ENCODE data around the gene RAB6A. TPM values are rescaled to one million over a fixed set of nuclear protein-coding genes. Genes with fewer than 3 reads are reported as not detected.
A peak's percentile ranks its signal among the peaks of the same experiment; 100 is the strongest.
"Not testable (repeated sequence)": the region's sequence is repeated elsewhere in the genome, so short reads cannot be mapped to it uniquely, and the experiment has no call there.

The RAB6A gene
- total RNA-seq, 1 experiment from 2014 or later, result 121 TPM

- H3K4me3 ChIP-seq (replicated peaks in 1 of 2; ENCODE audit: low read depth in 1 of 2, low read length in 2 of 2); RAD21 ChIA-PET (ENCODE audit: low non-redundant PET in 1 of 2, low total read pairs in 2 of 2, uncharacterized antibody in 2 of 2, unreplicated experiment in 2 of 2); H3K9me2 ChIP-seq (ENCODE audit: insufficient read depth); H3K9ac ChIP-seq (ENCODE audit: low read length); H3K4me1 ChIP-seq (ENCODE audit: control insufficient read depth in 1 of 2, insufficient read depth in 2 of 2, low read length in 2 of 2); H3K9me3 ChIP-seq (ENCODE audit: control insufficient read depth in 1 of 2, insufficient read depth in 1 of 2, low read depth in 1 of 2, low read length in 2 of 2); intact Hi-C loops (cut with micrococcal nuclease); DNase-seq (ENCODE audit: low read depth, low spot score); H2AFZ ChIP-seq (ENCODE audit: low read depth, low read length, poor library complexity, severe bottlenecking); ATAC-seq; H3K27me3 ChIP-seq (ENCODE audit: insufficient read depth, low read length); BruUV-seq (replicated peaks); CTCF ChIA-PET; H4K20me1 ChIP-seq (ENCODE audit: insufficient read depth); H3K4me2 ChIP-seq (ENCODE audit: low read length); H3K79me2 ChIP-seq (ENCODE audit: insufficient read depth, low read length); H3K27ac ChIP-seq (ENCODE audit: low read depth, low read length); POLR2A ChIA-PET: not testable (repeated sequence)
- H3K36me3 ChIP-seq (ENCODE audit: control insufficient read depth in 1 of 2, insufficient read depth in 2 of 2, low read length in 2 of 2), result peaks cover 10 to 11% of the 10 kb centered on the region in 2 experiments; a peak in 3 of 4 replicates
- TF ChIP-seq CTCF (IDR thresholded peaks at IDR 0.05 in 2 of 3, conservative IDR thresholded peaks at IDR 0.05 in 1 of 3; ENCODE audit: borderline replicate concordance in 1 of 3, insufficient read depth in 1 of 3, low read depth in 2 of 3, low read length in 2 of 3), result 0 out of 6 replicates have a peak, but pooled peaks of 1 of the 3 experiments have one; percentile 14
Observed at GRCh38 chr11:73676552-73676951, 84.3 kb downstream of the RAB6A start.

- Histone ChIP-seq H3K9me3 (ENCODE audit: control insufficient read depth in 1 of 2, insufficient read depth in 1 of 2, low read depth in 1 of 2, low read length in 2 of 2) (no peaks in the 10 kb centered on the region), H4K20me1 (ENCODE audit: insufficient read depth) (no peaks in the 10 kb centered on the region), H3K4me3 (replicated peaks in 1 of 2; ENCODE audit: low read depth in 1 of 2, low read length in 2 of 2) (no peak overlapping the region), H3K36me3 (ENCODE audit: control insufficient read depth in 1 of 2, insufficient read depth in 2 of 2, low read length in 2 of 2) (0 out of 4 replicates have a peak, but pooled peaks cover 0 to 2% of the 10 kb centered on the region in 2 experiments), H3K4me1 (ENCODE audit: control insufficient read depth in 1 of 2, insufficient read depth in 2 of 2, low read length in 2 of 2) (no peaks in the 10 kb centered on the region), H2AFZ (ENCODE audit: low read depth, low read length, poor library complexity, severe bottlenecking) (no peak overlapping the region), H3K9me2 (ENCODE audit: insufficient read depth) (no peaks in the 10 kb centered on the region), H3K27ac (ENCODE audit: low read depth, low read length) (no peak overlapping the region), H3K79me2 (ENCODE audit: insufficient read depth, low read length) (no peaks in the 10 kb centered on the region), H3K9ac (ENCODE audit: low read length) (no peak overlapping the region), H3K4me2 (ENCODE audit: low read length) (no peak overlapping the region), H3K27me3 (ENCODE audit: insufficient read depth, low read length) (no peaks in the 10 kb centered on the region)
- ATAC-seq, result no peak
- intact Hi-C loops (cut with micrococcal nuclease), result no loop called here
- ChIA-PET CTCF (no interaction called here), POLR2A (no interaction called here), RAD21 (ENCODE audit: low non-redundant PET in 1 of 2, low total read pairs in 2 of 2, uncharacterized antibody in 2 of 2, unreplicated experiment in 2 of 2) (no interaction called here)
- no TSS peak for BruUV-seq (replicated peaks)
- TF ChIP-seq RAD21 (IDR thresholded peaks at IDR 0.05; ENCODE audit: low read depth) (no peak), JUND (IDR thresholded peaks at IDR 0.05) (no peak), SP1 (IDR thresholded peaks at IDR 0.05; ENCODE audit: low read depth) (no peak), EZH2phosphoT487 (IDR thresholded peaks at IDR 0.05; ENCODE audit: borderline replicate concordance) (no peak), MAX (IDR thresholded peaks at IDR 0.05) (no peak), YY1 (IDR thresholded peaks at IDR 0.05; ENCODE audit: extremely low read depth, insufficient replicate concordance, low read depth, low read length) (no peak), SIN3A (IDR thresholded peaks at IDR 0.05; ENCODE audit: low read depth) (no peak), CTCF (IDR thresholded peaks at IDR 0.05 in 2 of 3, conservative IDR thresholded peaks at IDR 0.05 in 1 of 3; ENCODE audit: borderline replicate concordance in 1 of 3, insufficient read depth in 1 of 3, low read depth in 2 of 3, low read length in 2 of 3) (no peak), EZH2 (IDR thresholded peaks at IDR 0.05) (no peak), CEBPB (IDR thresholded peaks at IDR 0.05; ENCODE audit: low read depth) (no peak)
- TF ChIP-seq, protein P1, sequence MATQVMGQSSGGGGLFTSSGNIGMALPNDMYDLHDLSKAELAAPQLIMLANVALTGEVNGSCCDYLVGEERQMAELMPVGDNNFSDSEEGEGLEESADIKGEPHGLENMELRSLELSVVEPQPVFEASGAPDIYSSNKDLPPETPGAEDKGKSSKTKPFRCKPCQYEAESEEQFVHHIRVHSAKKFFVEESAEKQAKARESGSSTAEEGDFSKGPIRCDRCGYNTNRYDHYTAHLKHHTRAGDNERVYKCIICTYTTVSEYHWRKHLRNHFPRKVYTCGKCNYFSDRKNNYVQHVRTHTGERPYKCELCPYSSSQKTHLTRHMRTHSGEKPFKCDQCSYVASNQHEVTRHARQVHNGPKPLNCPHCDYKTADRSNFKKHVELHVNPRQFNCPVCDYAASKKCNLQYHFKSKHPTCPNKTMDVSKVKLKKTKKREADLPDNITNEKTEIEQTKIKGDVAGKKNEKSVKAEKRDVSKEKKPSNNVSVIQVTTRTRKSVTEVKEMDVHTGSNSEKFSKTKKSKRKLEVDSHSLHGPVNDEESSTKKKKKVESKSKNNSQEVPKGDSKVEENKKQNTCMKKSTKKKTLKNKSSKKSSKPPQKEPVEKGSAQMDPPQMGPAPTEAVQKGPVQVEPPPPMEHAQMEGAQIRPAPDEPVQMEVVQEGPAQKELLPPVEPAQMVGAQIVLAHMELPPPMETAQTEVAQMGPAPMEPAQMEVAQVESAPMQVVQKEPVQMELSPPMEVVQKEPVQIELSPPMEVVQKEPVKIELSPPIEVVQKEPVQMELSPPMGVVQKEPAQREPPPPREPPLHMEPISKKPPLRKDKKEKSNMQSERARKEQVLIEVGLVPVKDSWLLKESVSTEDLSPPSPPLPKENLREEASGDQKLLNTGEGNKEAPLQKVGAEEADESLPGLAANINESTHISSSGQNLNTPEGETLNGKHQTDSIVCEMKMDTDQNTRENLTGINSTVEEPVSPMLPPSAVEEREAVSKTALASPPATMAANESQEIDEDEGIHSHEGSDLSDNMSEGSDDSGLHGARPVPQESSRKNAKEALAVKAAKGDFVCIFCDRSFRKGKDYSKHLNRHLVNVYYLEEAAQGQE (IDR thresholded peaks at IDR 0.05; ENCODE audit: low read depth), result no peak
- no peak for DNase-seq (ENCODE audit: low read depth, low spot score)
Observed at GRCh38 chr11:73671701-73672100, 89.2 kb downstream of the RAB6A start.
